SU-DHL-6 (cell line): ENCODE data around the gene PTPN18.
A peak's percentile ranks its signal among the peaks of the same experiment; 100 is the strongest.

Experiments used
- H2AFZ ChIP-seq: fragments of 200-600 bp; sonication (generic); 2 replicates; pipeline ENCODE4 v1.6.1; 2014; ENCODE audit warnings: low read depth, mild to moderate bottlenecking, moderate library complexity, mixed read lengths, antibody characterized with exemption, low read length; ENCODE audit not compliant: severe bottlenecking
- H3F3A ChIP-seq: fragments of 200-600 bp; shearing (Covaris generic); 2 replicates; pipeline ENCODE4 v1.6.0; 2016; ENCODE audit warnings: antibody characterized with exemption, mild to moderate bottlenecking; ENCODE audit not compliant: insufficient read depth
- H3K27ac ChIP-seq: fragments of 200-600 bp; sonication (generic); 2 replicates; pipeline ENCODE4 v1.5.1; 2016; ENCODE audit warnings: low read depth, mild to moderate bottlenecking, low read length, moderate library complexity, mixed read lengths
- H3K27me3 ChIP-seq: fragments of 200-600 bp; sonication (generic), shearing (Covaris generic); 2 replicates; pipeline ENCODE4 v1.6.0; 2014; ENCODE audit warnings: mild to moderate bottlenecking, low read length
- H3K36me3 ChIP-seq: fragments of 200-600 bp; sonication (generic); 2 replicates; pipeline ENCODE4 v1.6.1; 2014; ENCODE audit warnings: mild to moderate bottlenecking, low read length, mixed read lengths
- H3K4me2 ChIP-seq: fragments of 300-600, 200-600 bp; shearing (Covaris generic), sonication (generic); 2 replicates; pipeline ENCODE4 v1.6.0; 2014; ENCODE audit warnings: low read length, low read depth, mild to moderate bottlenecking; ENCODE audit not compliant: poor library complexity, severe bottlenecking
- H3K4me3 ChIP-seq: fragments of 200-600 bp; sonication (generic); 2 replicates; pipeline ENCODE4 v1.5.1; 2014; ENCODE audit warnings: antibody characterized with exemption, low read length, mild to moderate bottlenecking, mixed read lengths; ENCODE audit not compliant: insufficient read depth, poor library complexity, severe bottlenecking
- H3K79me2 ChIP-seq: fragments of 200-600 bp; sonication (generic); 2 replicates; pipeline ENCODE4 v1.6.1; 2014; ENCODE audit warnings: mild to moderate bottlenecking, low read length, moderate library complexity; ENCODE audit not compliant: insufficient read depth
- H3K9ac ChIP-seq: fragments of 200-600 bp; sonication (generic); 2 replicates; pipeline ENCODE4 v1.7.0; 2014; ENCODE audit warnings: mild to moderate bottlenecking, low read length
- H3K9me2 ChIP-seq: fragments of 200-600 bp; sonication (generic); replicated peaks from 2 replicates; pipeline ENCODE4 v1.6.1; 2014; ENCODE audit warnings: low read length; ENCODE audit not compliant: insufficient read depth
- H3K9me3 ChIP-seq: fragments of 200-600 bp; sonication (generic); 2 replicates; pipeline ENCODE4 v1.6.1; 2014; ENCODE audit warnings: low read length, mixed read lengths; ENCODE audit not compliant: insufficient read depth
- H4K20me1 ChIP-seq: fragments of 200-600 bp; sonication (generic); 2 replicates; pipeline ENCODE4 v1.6.1; 2014; ENCODE audit warnings: low read depth, mild to moderate bottlenecking, antibody characterized with exemption, low read length, moderate library complexity, mixed read lengths
- EZH2phosphoT487 ChIP-seq: fragments of 200-600 bp; sonication (generic), shearing (Covaris generic); conservative IDR thresholded peaks from 2 replicates; pipeline ENCODE4 v1.6.1; 2018; ENCODE audit warnings: mild to moderate bottlenecking, antibody characterized with exemption, low read length, moderate library complexity, mixed read lengths
- TF ChIP-seq, protein P1 (sequence below): fragments of 200-600 bp; sonication (generic); IDR thresholded peaks from one replicate; pipeline ENCODE4 v1.5.1; 2017; ENCODE audit warnings: antibody characterized with exemption, mild to moderate bottlenecking, low read length, moderate library complexity; ENCODE audit not compliant: insufficient read depth, poor library complexity, severe bottlenecking

Gene PTPN18

DNA sequence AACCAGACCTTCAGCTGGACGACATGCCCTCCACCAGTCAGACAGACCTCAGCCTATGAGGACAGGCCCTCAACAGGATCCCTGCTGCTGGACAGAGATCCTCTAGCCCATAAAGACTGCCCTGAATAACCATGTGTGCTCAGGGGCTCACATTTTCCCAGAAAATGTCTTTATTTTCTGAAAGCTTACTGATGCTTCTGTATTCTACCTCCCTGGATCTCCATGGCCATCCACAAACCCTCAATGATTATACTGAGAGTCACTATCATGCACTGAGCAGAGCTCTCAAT, 1.8 kb upstream of the PTPN18 start:
- no peaks in the 10 kb centered on the region for H3K79me2 ChIP-seq

DNA sequence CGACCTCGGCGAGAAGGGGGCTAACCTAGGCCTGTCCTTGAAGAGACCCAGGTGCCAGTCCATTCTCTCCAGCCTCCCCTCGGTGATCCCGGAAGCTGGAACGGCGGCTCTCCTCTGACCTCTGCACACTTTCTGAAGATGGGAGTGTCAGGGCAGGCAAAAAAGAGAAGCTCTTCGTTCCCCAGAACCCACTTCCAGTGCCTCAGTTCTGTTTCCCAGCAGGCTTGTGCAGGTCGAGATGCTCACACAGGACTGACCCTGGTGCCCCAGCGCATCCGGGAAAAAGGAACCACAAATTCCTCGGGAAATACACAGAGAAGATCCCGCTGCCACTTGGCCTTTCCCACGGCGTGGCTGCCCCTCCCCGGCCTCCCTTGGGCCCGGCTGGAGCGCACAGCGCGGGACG, 681 bp upstream of the PTPN18 start:
- H3K79me2 ChIP-seq = no peaks in the 10 kb centered on the region
- H3K27ac ChIP-seq = no peak overlapping the region
- no peaks in the 10 kb centered on the region for H3K9me2 ChIP-seq
- H3K4me2 ChIP-seq = peak overlapping the region; percentile 71
- H3K9ac ChIP-seq = peak overlapping the region; percentile 66
- no peaks in the 10 kb centered on the region for H3K9me3 ChIP-seq
- H3K4me3 ChIP-seq = peak overlapping the region; percentile 79
- no peaks in the 10 kb centered on the region for H3K36me3 ChIP-seq
- TF ChIP-seq, protein P1, sequence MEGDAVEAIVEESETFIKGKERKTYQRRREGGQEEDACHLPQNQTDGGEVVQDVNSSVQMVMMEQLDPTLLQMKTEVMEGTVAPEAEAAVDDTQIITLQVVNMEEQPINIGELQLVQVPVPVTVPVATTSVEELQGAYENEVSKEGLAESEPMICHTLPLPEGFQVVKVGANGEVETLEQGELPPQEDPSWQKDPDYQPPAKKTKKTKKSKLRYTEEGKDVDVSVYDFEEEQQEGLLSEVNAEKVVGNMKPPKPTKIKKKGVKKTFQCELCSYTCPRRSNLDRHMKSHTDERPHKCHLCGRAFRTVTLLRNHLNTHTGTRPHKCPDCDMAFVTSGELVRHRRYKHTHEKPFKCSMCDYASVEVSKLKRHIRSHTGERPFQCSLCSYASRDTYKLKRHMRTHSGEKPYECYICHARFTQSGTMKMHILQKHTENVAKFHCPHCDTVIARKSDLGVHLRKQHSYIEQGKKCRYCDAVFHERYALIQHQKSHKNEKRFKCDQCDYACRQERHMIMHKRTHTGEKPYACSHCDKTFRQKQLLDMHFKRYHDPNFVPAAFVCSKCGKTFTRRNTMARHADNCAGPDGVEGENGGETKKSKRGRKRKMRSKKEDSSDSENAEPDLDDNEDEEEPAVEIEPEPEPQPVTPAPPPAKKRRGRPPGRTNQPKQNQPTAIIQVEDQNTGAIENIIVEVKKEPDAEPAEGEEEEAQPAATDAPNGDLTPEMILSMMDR = no peak
- TF ChIP-seq EZH2phosphoT487 = no peak
- H3K27me3 ChIP-seq = no peaks in the 10 kb centered on the region
- no peaks in the 10 kb centered on the region for H4K20me1 ChIP-seq
- H3F3A ChIP-seq = peaks cover 32% of the 10 kb centered on the region
- peak overlapping the region; percentile 98 for H2AFZ ChIP-seq

More for the DNA sequence above, 1.8 kb upstream of the PTPN18 start:
- no peaks in the 10 kb centered on the region for H3K27me3 ChIP-seq
- peaks cover 37% of the 10 kb centered on the region for H3F3A ChIP-seq
- H3K27ac ChIP-seq = no peak overlapping the region
- H2AFZ ChIP-seq = no peak overlapping the region
- no peaks in the 10 kb centered on the region for H4K20me1 ChIP-seq
- no peaks in the 10 kb centered on the region for H3K9me2 ChIP-seq
- H3K36me3 ChIP-seq = 0 out of 2 replicates have a peak, but pooled peaks cover 4% of the 10 kb centered on the region
- no peak overlapping the region for H3K9ac ChIP-seq
- no peak overlapping the region for H3K4me3 ChIP-seq
- TF ChIP-seq, protein P1 = no peak
- TF ChIP-seq EZH2phosphoT487 = no peak
- no peaks in the 10 kb centered on the region for H3K9me3 ChIP-seq
- no peak overlapping the region for H3K4me2 ChIP-seq

DNA sequence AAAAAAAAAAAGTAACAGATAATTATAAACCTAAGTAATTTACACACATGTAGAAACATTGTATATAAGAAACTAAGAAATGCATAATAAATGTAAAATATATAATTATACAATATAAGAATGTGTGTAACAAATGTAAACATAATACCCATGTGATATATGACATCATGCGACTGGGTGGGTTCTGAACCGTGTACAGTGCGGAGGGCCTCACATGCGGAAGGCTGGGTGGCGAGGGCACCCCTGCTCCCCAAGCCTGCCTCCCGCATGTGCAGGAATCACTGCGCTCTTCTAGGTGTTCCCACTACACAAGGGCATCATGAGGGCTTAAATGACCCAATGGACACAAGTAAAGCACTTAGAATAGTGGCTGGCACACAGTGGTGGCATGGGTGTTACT, 2.0 kb downstream of the PTPN18 start:
- TF ChIP-seq, protein P1 = no peak
- TF ChIP-seq EZH2phosphoT487 = no peak
- Histone ChIP-seq H3K9me3 (no peaks in the 10 kb centered on the region), H3K79me2 (no peaks in the 10 kb centered on the region), H3K27me3 (no peaks in the 10 kb centered on the region), H3K9ac (no peak overlapping the region), H2AFZ (no peak overlapping the region), H3F3A (peaks cover 20% of the 10 kb centered on the region), H3K9me2 (no peaks in the 10 kb centered on the region), H3K4me3 (no peak overlapping the region), H4K20me1 (no peaks in the 10 kb centered on the region), H3K4me2 (no peak overlapping the region), H3K36me3 (no peaks in the 10 kb centered on the region), H3K27ac (no peak overlapping the region)
